ENCODE results near the gene NOTCH4.

The NOTCH4 gene

DNA sequence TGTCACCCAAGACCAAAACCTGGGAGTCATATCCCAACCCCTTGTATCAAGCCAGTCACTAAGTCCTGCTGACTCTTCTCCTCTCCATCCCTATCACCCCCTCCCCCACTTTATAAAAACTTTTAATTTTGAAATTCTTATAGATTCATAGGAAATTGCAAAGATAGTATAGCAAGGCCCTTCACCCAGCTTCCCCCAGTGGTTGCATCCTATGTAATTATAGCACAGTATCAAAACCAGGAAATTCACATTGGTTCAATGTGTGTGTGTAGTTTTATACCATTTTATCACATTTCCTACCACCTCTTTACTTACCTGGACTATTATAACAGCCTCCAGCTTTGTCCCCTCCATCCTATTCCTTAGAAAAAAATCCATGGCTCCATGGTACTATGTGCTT, 65.8 kb downstream of the NOTCH4 start:
- no peak for DNase-seq

GRCh38 chr6:32156891-32157290, 67.0 kb downstream of the NOTCH4 start:
- no peak for DNase-seq

DNA sequence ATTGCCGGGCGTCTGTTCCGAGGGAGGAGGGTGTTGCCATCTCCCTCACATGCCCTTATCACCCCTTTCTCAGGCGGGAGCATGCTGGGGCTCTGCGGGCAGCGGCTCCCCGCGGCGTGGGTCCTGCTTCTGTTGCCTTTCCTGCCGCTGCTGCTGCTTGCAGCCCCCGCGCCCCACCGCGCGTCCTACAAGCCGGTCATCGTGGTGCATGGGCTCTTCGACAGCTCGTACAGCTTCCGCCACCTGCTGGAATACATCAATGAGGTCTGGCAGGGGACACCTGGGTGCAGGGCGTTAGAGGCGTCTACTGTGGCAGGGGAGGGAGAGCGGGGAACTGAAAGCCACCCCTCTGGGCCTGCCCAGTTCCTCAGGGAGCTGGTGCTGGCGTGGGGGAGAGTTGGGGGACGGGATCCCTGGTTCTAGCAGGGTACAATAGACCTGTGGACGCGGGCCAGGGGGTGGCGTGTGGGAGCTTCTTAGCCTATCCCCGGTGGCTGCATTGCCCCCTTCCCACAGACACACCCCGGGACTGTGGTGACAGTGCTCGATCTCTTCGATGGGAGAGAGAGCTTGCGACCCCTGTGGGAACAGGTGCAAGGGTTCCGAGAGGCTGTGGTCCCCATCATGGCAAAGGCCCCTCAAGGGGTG, 69.2 kb downstream of the NOTCH4 start:
- DNase-seq: peak in 1 of 2 donors; percentile 43

DNA sequence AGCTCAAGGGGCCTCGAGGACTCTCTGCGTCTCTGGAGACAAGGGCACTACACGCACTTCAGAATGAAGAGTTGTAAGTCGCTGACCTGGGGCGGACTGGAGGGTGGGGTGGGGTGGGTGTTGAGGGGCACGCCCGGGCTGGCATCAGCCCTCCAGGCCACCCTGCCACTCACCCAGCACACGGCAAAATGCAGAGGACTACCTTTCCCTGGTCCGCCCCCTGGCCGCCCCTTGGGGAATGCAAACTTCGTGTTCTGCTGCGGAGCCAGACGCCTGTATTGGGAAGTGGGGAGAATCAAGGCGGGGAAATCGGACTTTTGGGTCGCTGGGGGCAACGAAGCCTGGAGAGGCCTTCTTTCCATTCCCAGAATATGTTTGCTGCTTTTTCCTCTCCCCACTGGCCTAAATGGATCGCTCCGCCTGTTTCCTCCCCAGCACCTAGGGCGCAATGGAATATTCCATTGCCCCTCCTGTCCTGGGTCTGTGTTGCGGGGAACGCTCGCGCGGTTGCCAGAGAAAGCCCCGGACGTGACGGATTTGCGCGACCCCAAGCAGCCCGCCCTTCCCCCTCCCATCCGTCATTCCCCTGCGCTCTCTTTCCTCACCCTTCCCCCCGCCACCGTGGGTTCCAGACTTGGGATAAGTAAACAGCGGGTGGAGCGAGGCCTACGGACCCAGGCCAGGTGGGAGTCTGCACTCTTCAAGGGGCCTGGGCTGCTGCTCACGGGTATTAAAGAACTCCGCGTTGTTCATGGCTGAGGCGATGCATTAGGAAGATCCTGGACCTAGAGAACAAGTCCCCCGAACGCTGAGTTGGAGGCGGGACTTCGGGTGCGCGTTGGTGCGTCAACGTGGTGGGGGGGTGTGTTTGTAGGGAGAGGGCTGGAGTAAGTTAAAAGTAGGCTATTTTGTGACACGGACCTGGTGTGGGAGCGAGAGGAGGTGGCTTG, 70.0 kb downstream of the NOTCH4 start, which contains the start of gene PPT2:
PPT2 (plus strand) TSS at position 578 of the 950 bp plus-strand sequence. CDS start 454 bp downstream, outside the sequence.
- peak; percentile 29 to 34 for DNase-seq

GRCh38 chr6:32152769-32153563, 70.9 kb downstream of the NOTCH4 start:
- no peak for DNase-seq

GRCh38 chr6:32151863-32152768, 71.8 kb downstream of the NOTCH4 start, which contains the start of gene PRRT1:
Gene PRRT1, minus strand, starts transcription at chr6:32151939. Its CDS starts 112 bp downstream, at chr6:32151827.
- DNase-seq: no peak

DNA sequence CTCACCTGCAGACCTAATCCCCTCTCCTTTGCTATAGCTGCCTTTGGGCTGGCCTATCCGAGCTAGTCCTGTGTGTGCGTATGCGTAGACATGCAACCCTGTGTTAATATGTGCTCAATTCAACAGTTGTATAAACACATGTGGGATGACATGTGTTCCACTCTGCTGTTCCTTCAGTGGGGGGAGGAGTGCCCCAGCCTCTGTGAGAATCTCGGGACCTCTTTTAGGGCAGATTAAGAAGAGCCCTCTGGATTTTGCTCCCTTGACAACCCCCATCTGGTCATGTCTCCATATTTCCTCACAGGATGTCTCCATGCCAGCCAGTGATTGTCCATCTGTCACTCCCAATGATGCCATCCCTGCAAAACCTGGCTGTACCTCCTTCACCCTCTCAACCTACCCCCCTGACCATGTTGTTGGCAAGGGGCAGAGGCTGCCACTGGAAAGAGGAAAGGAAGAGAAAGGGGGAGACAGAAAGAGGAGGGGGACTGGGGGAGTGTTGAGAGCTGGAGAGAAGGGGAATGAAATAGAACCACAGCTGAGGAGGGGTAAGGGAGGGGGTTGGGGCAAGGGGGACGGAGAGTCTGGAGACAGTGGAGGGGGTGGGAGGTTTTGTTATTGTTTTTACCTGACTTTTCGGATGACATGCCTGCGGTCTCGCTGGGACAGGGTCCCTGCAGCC, 72.5 kb downstream of the NOTCH4 start:
- DNase-seq: no peak

DNA sequence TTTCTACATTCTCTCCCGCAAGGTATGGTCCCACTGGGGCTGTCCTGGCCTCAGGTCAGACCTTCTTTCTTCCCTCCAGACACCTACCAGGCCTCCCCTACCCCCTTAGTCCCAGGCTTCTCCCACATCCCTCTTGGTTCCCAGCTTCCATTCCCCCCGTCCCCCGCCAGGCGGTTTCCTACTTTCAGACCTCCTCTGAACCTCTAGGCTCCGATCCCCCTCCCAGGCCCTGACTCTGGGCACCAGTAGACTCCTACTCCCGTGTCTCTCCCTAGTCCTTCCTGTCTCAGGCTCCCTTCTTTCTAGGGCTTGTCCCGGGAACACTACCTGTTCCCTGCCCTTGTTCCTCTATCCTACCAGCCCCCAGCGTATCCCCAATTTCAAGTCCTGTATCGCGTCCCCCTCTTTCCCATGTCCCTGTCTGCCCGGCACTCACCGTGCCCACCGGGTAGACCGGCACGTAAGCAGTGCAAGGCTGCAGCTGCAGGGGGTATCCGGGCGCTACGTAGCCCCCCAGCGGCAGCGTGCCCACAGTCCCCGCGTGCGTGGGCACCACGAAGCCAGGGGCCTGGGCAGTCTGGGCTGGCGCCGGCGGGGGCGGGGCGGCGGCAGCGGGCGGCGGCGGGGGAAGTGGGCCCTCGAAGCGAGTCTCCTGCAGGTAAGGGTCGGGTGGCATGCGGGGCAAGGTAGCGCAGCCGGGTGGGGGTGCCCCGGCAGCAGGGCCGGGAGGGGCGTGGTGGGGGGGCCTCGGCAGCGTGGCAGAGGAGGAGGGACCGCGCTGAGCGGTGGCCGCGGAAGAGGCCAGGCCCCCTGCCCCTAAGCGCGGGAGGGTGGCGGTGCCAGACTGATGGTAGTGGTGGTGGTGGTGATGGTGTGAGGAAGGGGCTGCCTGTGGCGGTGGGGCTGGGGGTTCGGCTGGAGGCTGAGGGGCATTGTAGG, 73.7 kb downstream of the NOTCH4 start:
- DNase-seq: no peak

DNA sequence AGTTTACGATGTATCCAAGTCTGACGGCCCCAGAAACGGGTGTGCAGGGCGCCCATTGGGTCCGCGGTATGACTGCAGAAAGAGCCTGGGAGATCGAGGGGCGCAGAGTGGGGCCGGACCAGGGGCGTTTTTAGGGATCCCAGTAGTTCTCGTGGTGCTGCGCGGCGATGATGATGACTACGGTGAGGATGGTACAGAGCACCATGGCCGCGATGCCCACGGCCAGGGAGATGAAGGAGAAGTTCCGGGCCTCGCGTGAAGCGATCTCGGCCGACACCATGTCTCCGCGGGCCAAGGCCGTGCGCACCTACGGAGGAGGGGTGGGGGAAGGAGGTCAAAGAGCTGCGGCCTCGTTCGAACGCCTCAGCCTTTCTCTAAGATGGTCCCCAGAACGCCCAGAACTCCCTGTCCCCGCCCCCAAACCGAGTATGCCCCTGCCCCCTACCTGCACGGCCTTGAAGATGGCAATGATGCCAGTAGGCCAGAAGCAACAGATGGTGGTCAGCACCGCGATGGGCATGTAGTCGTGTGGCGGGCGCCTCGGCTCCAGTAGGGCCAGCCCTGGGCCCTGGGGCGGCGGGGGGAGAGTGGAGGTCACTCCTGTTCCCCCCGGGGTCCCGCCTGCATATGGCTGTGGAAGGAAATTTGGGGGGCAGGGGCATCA, 74.6 kb downstream of the NOTCH4 start:
- no peak for DNase-seq

DNA sequence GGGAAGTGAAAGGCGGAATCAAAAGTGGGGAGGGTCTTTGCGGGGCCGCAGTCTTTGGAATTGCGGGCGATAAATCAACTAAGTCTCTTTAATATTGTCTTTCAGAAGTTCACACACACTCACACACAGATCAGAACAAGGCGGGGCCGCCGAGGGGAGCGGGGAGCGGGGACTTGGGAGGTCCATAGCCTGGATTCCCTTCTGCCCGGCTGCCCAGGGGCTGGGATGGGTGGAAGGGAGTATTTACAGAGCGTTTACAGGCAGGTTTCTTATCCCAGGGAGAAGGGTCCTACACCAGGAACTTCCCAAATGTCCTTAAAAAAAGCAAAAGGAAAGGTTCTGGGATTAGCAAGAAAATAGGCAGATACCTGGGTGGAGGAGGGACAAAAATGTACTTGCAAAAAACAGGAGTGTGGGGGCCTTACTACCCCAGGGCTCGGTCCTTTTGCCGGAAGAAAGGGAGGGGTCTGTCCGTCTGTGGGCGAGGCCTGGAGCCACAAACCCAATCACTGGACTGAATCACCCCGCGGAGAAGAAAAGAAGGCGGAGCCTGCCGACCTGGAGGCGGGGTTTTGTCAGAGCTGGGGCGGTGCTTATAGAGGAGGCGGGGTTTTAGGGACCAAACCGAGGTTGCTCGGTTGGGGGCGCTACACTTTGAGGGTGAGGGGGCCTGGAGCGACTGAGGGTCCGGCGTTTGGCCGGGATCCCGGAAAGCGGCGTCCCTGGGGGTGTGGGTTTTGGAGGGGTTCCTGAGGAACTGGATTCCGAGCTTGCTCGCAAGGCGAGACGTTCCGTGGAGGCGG, 75.4 kb downstream of the NOTCH4 start:
- DNase-seq: peak; percentile 84 to 88

GRCh38 chr6:32147401-32148132, 76.3 kb downstream of the NOTCH4 start:
- peak in 1 of 2 donors; percentile 7 for DNase-seq

DNA sequence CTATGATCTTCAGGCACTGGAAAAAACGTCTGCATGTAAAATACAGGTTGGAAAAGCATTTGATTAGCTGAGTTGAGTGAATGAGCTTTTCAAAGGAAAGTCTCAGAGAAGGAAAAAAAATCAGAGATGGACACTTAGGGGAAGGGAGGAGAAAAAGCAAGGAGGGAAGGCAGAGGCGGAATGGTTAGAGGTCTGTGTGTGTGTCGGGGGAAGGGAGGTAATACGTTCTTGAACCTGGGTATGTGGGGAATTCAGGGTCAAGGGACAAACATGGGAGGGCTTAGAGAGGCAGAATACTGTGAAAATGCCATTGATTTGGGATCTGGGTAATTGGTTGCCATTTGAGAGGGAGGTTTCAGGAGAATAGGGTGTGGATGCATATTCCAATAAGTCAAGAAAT, 77.2 kb downstream of the NOTCH4 start:
- DNase-seq: no peak

DNA sequence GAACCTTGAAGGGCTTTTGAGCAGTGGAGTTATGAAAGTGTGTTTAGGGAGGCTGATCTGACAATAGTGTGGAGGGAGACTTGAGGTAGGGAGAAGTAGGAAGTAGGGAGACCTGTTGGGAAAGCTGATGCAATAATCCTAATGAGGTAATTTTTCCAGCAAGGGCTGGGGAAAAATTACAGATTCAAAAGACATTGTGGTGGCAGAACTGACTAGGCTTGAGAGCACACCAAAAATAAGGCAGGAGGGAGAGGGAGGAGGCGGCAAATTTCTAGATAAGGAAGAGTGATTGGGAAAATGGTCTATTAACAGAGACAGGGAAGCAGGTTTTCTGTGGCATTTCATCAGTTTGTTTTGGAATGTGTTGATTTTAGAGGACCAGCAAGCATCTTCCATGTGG, 77.6 kb downstream of the NOTCH4 start:
- no peak for DNase-seq

All from inflammatory macrophage (primary cell).